ENCODE data around the gene SHTN1. TPM values are rescaled to one million over a fixed set of nuclear protein-coding genes. Genes with fewer than 3 reads are reported as not detected.

Gene SHTN1
- total RNA-seq, 1 experiment from 2014 or later, result 39.9 TPM

- POLR2A ChIA-PET (ENCODE audit: low non-redundant PET), result no interaction called here
- Histone ChIP-seq H3K36me3 (ENCODE audit: insufficient read depth, low read length, poor library complexity, severe bottlenecking) (no peaks in the 10 kb centered on the region), H3K9me3 (ENCODE audit: low read depth, low read length, poor library complexity, severe bottlenecking) (no peaks in the 10 kb centered on the region), H3K27me3 (replicated peaks; ENCODE audit: insufficient read depth, low read depth, low read length, poor library complexity) (no peaks in the 10 kb centered on the region), H3K27ac (ENCODE audit: low read depth, low read length, poor library complexity, severe bottlenecking) (no peak overlapping the region), H3K4me3 (ENCODE audit: low read depth, low read length, poor library complexity, severe bottlenecking) (no peak overlapping the region), H3K4me1 (ENCODE audit: insufficient read depth, low read length, poor library complexity, severe bottlenecking) (peaks cover 36% of the 10 kb centered on the region)
- CTCF ChIA-PET, result no interaction called here
- TF ChIP-seq CTCF (conservative IDR thresholded peaks at IDR 0.05; ENCODE audit: low read depth, low read length), result no peak
- no peak for TF ChIP-seq EZH2 (IDR thresholded peaks at IDR 0.05; ENCODE audit: borderline replicate concordance, low read depth, low read length, poor library complexity, severe bottlenecking)
- intact Hi-C loops (cut with micrococcal nuclease; ENCODE audit: unreplicated experiment), result no loop called here
- DNase-seq (ENCODE audit: low spot score), result no peak
- no TSS peak for BruUV-seq (replicated peaks)
Observed at GRCh38 chr10:116998172-116998571, 6.8 kb downstream of the SHTN1 start.

- peaks cover 38% of the 10 kb centered on the region for H3K4me1 ChIP-seq (ENCODE audit: insufficient read depth, low read length, poor library complexity, severe bottlenecking)
- no TSS peak for BruUV-seq (replicated peaks)
- H3K4me3 ChIP-seq (ENCODE audit: low read depth, low read length, poor library complexity, severe bottlenecking), result no peak overlapping the region
- ChIA-PET CTCF (no interaction called here), POLR2A (ENCODE audit: low non-redundant PET) (no interaction called here)
- H3K36me3 ChIP-seq (ENCODE audit: insufficient read depth, low read length, poor library complexity, severe bottlenecking), result no peaks in the 10 kb centered on the region
- TF ChIP-seq CTCF (conservative IDR thresholded peaks at IDR 0.05; ENCODE audit: low read depth, low read length) (no peak), EZH2 (IDR thresholded peaks at IDR 0.05; ENCODE audit: borderline replicate concordance, low read depth, low read length, poor library complexity, severe bottlenecking) (no peak)
- DNase-seq (ENCODE audit: low spot score), result no peak
- H3K27me3 ChIP-seq (replicated peaks; ENCODE audit: insufficient read depth, low read depth, low read length, poor library complexity), result no peaks in the 10 kb centered on the region
- H3K9me3 ChIP-seq (ENCODE audit: low read depth, low read length, poor library complexity, severe bottlenecking), result no peaks in the 10 kb centered on the region
- intact Hi-C loops (cut with micrococcal nuclease; ENCODE audit: unreplicated experiment), result no loop called here
- peak overlapping the region; percentile 17 for H3K27ac ChIP-seq (ENCODE audit: low read depth, low read length, poor library complexity, severe bottlenecking)
Observed at GRCh38 chr10:116997015-116997414, 8.0 kb downstream of the SHTN1 start.

- no peak overlapping the region for H3K27ac ChIP-seq (ENCODE audit: low read depth, low read length, poor library complexity, severe bottlenecking)
- H3K9me3 ChIP-seq (ENCODE audit: low read depth, low read length, poor library complexity, severe bottlenecking), result no peaks in the 10 kb centered on the region
- intact Hi-C loops (cut with micrococcal nuclease; ENCODE audit: unreplicated experiment), result no loop called here
- ChIA-PET POLR2A (ENCODE audit: low non-redundant PET) (no interaction called here), CTCF (no interaction called here)
- H3K36me3 ChIP-seq (ENCODE audit: insufficient read depth, low read length, poor library complexity, severe bottlenecking), result no peaks in the 10 kb centered on the region
- DNase-seq (ENCODE audit: low spot score), result no peak
- H3K4me1 ChIP-seq (ENCODE audit: insufficient read depth, low read length, poor library complexity, severe bottlenecking), result peaks cover 25% of the 10 kb centered on the region
- TF ChIP-seq EZH2 (IDR thresholded peaks at IDR 0.05; ENCODE audit: borderline replicate concordance, low read depth, low read length, poor library complexity, severe bottlenecking) (no peak), CTCF (conservative IDR thresholded peaks at IDR 0.05; ENCODE audit: low read depth, low read length) (no peak)
- no peak overlapping the region for H3K4me3 ChIP-seq (ENCODE audit: low read depth, low read length, poor library complexity, severe bottlenecking)
- H3K27me3 ChIP-seq (replicated peaks; ENCODE audit: insufficient read depth, low read depth, low read length, poor library complexity), result no peaks in the 10 kb centered on the region
- no TSS peak for BruUV-seq (replicated peaks)
Observed at GRCh38 chr10:116995648-116996047, 9.3 kb downstream of the SHTN1 start.
